GM10847 (cell line): ENCODE measurements around the gene WHRN.

Experiments
- POLR2A ChIP-seq: IDR thresholded peaks from 2 replicates; pipeline ENCODE4 v1.6.1; 2011; ENCODE audit not compliant: insufficient read length; ENCODE audit errors: extremely low read depth

Gene WHRN

DNA sequence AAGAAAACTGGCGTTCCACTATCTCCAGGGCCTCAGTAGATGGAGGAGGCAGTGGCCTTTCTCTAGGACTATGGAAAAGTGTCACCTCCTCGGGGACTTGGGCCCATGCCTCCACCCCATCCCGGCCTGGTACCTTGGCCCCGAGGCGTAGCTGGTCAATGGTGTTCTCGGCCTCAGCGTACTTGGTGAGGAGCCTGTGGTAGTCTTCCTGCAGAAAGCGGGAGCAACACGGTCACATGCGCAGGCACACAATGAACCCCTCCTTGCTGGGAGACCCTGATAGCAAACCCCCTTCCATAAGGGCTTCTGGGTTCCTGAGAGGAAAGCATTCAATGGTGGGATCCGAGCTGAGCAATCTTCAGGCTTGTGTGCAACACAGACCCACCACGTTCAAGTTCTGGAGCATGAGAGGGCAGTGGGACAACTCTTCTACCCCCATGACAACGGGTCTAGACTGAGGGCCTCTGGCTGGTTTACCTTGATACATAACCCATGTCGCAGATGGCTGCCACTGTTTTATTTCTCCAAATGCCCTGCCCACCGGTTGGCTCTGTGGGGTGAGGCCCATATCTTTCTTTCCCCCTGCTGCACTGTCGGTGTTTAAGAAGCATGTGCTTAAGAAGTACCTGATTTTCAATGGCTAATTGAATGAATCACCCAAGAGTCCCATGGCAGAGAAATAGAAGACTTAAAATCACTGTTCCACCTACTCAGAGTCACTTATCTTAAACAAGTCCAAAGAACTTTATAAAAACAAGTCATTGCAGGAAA lies 131.1 kb downstream of the WHRN start:
- no peak for TF ChIP-seq POLR2A

DNA sequence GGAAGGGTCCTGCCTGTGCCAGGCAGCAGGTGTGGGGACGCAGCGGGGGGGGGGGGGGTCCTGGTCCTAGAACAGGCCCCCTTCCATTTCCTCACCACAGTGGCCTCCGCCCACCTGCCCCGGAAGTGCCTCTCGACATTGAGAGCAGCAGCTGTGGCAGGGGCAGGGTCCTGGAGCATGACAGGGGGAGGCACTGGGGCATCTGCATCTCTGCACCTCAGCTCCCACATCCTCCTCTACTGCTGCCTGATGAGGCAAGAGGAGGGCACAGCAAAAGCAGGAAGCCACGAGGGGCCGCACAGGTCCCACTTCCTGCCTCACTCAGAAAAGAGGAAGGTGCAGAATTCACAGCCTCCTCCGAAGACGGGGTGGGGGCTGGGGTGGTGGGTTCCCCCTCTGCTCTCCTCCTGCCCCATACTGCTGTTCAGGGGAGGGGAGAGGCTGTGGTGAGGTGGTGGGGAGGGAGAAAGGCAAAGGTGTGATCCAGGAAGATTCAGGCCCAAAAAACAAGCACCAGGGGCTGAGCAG lies 132.3 kb downstream of the WHRN start:
- TF ChIP-seq POLR2A = peak; percentile 19

DNA sequence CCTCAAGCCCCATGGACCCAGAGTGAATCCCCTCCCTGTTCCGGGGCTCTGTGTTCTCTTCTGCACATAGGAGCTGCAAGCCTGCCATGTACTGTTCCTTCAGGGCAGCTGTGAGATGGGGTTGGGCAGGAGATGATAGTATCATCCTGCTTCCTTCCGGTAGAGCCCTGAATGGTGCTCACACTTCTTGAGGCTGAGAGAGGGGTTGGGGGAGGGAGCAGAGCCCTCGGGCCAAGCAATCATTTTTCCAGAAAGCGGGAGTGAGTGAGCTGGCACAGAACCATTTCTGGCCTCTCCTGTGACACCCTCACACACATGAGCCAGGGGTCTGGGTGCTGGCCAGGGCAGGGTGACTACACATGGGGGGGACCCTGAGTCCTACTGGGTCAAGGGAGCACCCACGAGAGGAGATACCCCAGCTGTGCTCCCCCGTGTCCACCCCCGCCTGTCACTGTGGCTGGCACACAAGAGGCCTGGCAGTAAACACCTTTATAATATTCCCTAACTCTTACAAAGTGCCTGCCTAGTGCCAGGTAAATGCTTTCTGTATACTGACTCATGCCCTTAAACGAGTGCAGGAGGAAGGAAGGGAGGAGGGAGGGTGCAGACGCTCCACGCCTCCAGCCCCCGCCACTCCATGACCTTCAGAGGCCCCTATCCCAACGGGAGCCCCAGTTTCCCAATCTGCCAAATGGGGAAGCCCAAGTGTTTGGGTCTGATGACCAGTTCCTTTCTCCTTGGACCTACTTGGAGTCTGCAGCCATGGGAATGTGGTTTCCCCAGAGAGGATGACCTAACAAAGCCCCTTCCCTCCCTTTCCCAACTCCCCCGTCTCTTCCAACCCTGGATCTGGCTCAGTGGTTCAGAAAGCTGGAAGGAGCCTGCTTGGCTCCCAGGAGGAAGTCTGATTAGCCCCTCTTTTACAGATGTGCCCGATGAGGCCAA lies 133.0 kb downstream of the WHRN start:
- TF ChIP-seq POLR2A = no peak

DNA sequence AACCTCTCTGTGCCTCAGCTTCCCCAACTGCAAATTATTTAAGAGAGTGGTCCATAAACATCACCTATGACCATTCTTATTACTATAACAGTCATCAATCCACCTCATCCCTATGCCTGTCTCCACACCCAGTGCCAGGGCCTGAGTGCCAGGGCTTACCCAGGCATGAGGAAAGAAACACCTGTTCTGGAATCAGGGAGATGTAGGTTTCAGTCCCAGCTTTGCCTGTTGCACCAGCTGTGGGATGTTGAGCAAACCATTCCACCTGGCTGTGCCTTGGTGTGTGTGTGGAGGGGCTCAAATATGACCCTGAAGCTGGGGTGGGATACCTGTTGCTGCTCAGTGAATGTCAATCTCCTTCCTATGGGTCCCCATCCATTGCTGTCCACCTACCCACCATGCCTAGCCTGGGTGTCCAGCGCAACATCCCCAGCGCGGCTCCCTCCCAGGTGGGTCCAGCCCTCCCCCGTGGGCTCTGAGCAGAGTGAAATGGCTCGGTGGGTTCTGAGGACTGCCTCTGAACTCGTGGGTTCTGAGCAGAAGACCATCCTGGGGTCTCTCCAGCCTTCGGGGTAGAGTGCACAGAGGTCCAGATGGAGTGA lies 133.8 kb downstream of the WHRN start:
- no peak for TF ChIP-seq POLR2A

DNA sequence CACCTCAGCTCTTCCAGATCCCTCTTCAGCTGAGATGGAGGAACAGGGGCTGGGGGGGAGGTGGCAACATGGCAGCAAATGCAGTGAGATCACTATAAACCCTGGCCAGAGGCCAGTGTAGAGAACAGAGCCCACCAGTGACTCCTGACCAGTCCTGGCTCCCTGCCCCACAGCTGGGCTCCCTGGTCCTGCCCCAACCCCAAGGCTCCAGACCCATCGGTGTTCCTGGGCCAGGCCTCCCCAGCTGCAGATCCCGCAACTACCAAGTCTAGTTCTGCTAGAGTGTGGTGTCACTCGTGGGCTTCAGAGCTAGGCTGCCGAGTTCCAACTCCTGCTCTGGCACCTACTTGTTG lies 134.3 kb downstream of the WHRN start:
- no peak for TF ChIP-seq POLR2A

DNA sequence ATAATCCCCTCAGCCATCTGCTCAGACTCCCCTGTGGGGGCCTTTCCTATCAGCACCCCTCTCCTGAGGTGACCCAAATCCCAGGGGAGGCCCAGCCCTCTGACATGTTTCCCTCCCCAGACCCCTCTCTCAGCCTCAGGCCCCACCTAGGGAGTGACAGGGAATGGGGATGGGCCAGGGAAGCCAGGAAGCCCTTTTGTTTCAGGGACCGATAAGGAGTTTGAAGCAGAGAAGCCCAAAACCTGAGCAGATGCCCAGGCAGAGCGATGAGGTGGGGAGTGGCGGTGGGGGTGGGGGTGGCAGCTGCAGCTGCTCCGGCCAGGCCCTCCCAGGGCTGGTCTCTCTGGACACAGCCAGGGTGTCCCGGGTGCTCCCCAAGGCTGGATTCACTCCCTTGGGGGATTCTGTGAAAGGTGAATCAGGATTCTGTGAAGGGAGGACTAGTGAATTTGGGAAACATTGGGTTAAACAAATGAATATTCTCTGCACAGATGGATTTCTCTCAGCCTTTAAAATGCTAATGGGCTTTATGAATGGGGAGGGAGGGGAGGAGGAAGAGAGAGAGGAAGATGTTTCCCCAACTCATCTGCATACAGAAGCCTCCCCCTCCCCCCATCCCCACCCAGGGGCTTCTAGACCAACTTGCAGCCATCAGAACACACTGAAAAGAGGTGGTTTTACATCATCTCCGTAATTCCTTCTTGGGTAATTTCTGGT lies 134.9 kb downstream of the WHRN start:
- no peak for TF ChIP-seq POLR2A

DNA sequence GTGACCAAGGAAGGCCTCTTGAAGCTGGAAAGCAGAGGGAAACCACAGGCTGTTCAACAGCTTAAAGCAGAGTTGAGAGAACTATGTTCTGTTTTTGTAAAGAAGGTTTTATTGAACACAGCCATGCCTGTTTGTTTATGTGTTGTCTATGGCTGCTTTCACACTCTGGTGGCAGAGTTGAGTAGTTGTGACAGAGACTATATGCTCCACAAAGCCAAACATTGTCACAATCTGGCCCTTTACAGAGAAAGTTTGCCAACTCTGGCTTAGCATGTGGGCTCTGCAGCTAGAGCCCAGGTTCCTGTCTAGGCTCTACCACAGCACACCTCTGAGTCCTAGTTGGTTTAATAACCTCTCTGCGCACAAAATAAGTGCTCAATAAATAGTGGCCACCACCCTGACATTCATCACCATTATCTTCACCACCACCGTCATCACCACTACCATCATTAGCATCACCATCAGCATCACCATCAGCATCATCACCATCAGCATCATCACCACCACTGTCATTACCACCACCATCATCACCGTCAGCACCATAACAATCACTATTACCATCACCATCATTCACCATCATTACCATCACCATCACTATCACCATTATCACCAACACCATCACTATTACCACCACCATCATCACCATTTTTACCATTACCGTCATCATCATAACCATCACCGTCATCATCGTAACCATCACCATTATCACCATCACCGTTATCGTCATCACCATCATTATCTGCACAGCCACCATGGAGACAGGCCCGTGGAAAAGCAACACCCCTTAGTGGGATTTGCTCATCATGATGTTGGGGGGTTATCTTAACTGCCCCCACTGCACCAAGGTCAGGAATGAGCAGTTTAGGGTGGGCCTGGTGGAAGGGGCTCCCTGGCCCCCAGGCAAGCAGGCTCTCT lies 135.8 kb downstream of the WHRN start:
- no peak for TF ChIP-seq POLR2A

DNA sequence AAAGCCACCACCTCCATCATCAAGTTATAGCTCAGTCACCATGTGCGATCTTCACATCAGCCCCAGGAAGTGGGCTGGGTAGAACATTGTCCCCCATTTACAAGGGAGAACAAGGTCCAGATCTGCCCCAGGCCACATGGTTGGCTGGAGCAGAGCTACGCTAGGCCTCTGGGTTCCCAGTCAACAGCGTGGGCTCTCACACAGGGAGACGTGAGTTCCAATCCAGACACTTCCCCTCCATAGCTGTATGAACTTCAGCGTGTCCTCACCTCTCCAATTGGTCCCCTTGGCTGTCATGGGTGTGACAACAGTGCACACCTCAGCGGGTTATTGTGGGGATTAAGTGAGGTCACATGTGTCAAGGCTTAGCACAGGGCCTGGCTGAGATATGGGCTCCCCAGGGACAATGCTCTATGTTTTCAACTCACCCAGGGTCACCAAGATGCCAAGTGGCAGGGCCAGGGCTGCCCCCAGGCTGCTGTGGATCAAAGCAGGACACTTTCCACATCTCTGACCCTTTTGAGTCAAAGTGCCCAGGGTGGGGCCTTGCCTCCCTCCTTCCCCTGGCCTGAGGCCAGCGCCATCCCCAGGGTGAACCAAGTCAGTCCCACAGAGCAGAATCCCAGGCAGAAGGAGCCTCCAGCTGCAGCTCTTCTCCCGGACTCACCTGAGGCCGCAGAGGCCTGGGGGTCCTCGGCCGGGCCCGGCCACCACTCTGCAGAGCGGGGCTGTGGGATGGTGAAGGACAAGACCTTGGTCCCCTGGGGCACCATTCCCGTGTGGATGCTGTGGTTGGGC lies 137.3 kb downstream of the WHRN start:
- TF ChIP-seq POLR2A = no peak

DNA sequence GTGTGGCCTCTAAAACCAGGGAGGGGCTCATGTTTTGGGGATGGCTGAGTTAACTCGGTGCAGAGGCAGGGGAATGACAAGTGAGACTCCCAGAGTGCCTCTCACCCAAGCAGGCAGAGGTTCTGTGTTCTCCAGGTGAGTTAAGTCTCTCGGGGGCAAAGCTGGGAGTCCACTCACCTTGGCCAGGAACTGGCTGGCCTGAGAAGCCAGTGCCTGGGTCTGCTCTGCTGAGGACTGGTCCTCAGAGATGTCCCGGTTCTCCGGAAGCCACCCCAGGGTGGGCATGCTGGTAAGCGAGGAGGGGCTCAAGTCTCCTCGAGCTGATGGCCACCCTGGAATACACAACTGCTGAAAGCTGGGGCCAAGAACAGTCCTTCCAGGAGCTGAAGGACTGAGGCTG lies 137.9 kb downstream of the WHRN start:
- no peak for TF ChIP-seq POLR2A

DNA sequence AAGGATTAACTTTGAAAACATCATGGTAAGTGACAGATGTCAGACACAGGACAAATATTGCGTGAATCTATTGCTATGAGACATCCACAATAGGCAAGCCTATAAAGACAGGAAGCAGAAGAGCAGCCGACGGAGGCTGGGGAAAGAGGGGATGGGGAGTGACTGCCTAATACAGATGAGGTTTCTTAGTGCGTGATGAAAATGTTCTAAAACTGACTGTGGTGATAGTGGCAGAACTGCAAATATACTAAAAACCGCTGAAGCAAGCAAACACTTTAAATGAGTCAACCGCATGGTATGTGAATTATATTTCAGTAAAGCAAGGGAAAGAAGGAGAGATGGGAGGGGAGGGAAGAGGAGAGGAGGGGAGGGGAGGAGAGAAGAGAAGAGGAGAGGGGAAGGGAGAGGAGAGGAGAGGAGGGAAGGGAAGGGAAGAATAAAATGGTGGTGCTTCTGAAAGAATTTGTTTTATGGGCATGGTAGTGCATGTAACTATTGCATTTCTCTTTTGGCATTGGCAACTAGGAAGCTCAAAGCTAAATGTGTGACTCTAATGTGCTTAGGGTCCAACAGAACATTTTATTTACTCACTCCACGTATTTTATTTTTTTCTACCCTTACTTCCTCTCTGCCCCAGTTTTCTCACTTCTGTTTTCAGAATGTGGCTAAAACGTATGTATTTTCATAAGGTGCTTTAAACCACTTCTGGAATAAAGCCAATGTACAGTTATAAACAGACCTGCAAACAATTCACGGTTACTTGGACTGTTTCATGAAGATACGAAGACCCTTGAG lies 138.7 kb downstream of the WHRN start:
- TF ChIP-seq POLR2A = no peak

DNA sequence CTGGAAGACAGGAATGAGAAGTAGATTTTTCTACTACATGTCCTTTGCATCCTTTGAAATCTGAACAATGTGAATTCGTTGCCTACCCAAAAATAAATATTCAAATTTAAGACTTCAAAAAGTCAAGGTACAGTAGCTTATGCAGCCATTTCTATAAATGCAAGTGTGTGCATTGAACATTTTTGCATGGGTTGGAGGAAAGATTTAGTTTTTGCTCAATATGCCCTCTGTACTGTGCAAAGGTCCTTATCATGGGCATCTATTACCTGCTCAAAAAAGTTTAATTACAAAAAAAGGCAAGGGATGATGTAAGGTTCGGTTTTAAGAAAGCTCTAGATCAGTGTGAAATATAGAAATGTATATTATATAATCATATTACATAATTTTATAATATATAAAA lies 140.1 kb downstream of the WHRN start:
- TF ChIP-seq POLR2A = no peak
